Measurements from ENCODE around the gene NANOG. TPM values are rescaled to one million over a fixed set of nuclear protein-coding genes. Genes with fewer than 3 reads are reported as not detected.

NANOG gene
- total RNA-seq, 1 experiment from 2014 or later, result not detected

Small RNAs within 50 kb of the gene (small RNA-seq; reads per million reads assigned to genes)
- gene RF00019, result 0 reads per million in 2 experiments

Other genes with a start within 250 kb of the NANOG start
- gene APOBEC1, start 123.5 kb upstream of the NANOG start, total RNA-seq (2014; rRNA removed; shearing (Covaris generic)), result not detected in 2 replicates
- gene GDF3, start 93.6 kb upstream of the NANOG start, total RNA-seq (2014; rRNA removed; shearing (Covaris generic)), result not detected in 2 replicates
- not detected in 2 replicates for gene DPPA3, start 78.0 kb upstream of the NANOG start, total RNA-seq (2014; rRNA removed; shearing (Covaris generic))
- not detected in 2 replicates for gene CLEC4C, start 42.0 kb upstream of the NANOG start, total RNA-seq (2014; rRNA removed; shearing (Covaris generic))
- gene NANOGNB, start 24.2 kb upstream of the NANOG start, total RNA-seq (2014; rRNA removed; shearing (Covaris generic)), result not detected in 2 replicates
- not detected in 2 replicates for gene SLC2A14, start 83.5 kb downstream of the NANOG start, total RNA-seq (2014; rRNA removed; shearing (Covaris generic))
- gene SLC2A3, start 146.8 kb downstream of the NANOG start, total RNA-seq (2014; rRNA removed; shearing (Covaris generic)), result 299 and 321 TPM in 2 replicates
- 6.9 and 7.3 TPM in 2 replicates for gene FOXJ2, start 243.3 kb downstream of the NANOG start, total RNA-seq (2014; rRNA removed; shearing (Covaris generic))

Data from NCI-H460 (cell line).